ENCODE measurements around the gene STAT5B.

Gene STAT5B

GRCh38 chr17:42169351-42169750 lies 106.8 kb downstream of the STAT5B start:
- no peak for DNase-seq

GRCh38 chr17:42167807-42168206 lies 108.4 kb downstream of the STAT5B start:
- no peak for DNase-seq

- no peak for DNase-seq
Observed at GRCh38 chr17:42166196-42166763, 109.9 kb downstream of the STAT5B start.

- no peak for DNase-seq
Observed at GRCh38 chr17:42165751-42166150, 110.4 kb downstream of the STAT5B start.

- DNase-seq = no peak
Observed at GRCh38 chr17:42163696-42164407, 112.3 kb downstream of the STAT5B start.

GRCh38 chr17:42163113-42163512 lies 113.1 kb downstream of the STAT5B start:
- DNase-seq = peak; percentile 64

GRCh38 chr17:42160531-42160910 lies 115.7 kb downstream of the STAT5B start:
- DNase-seq = no peak

- DNase-seq = no peak
Observed at GRCh38 chr17:42159796-42160530, 116.2 kb downstream of the STAT5B start.

- no peak for DNase-seq
Observed at GRCh38 chr17:42155614-42156045, 120.6 kb downstream of the STAT5B start.

- DNase-seq = peak; percentile 60
Observed at GRCh38 chr17:42153919-42154742, 122.1 kb downstream of the STAT5B start.
